Thymus (tissue), 11 donors: Measurements from ENCODE around the gene NBAS. TPM values are rescaled to one million over a fixed set of nuclear protein-coding genes. Genes with fewer than 3 reads are reported as not detected.

Experiments used
- DNase-seq, 9 donors: peaks; one replicate each; pipeline ENCODE4 v3.0.0-alpha.2; 2013; ENCODE audit warnings: low spot score in 9 of 9, low read depth in 6 of 9, missing footprints in 1 of 9
- H3K27ac ChIP-seq, 2 donors: one replicate each; pipeline ENCODE4 v1.5.1; 2013; ENCODE audit warnings: control low read depth in 1 of 2, low read depth in 1 of 2, low read length in 1 of 2, mild to moderate bottlenecking in 1 of 2, moderate library complexity in 1 of 2
- H3K27me3 ChIP-seq, 2 donors: one replicate each; pipeline ENCODE4 v1.5.1; 2013; ENCODE audit warnings: low read length in 1 of 2; ENCODE audit not compliant: control insufficient read depth in 2 of 2, insufficient read depth in 1 of 2
- H3K36me3 ChIP-seq, 2 donors: one replicate each; pipeline ENCODE4 v1.5.1; 2013; ENCODE audit warnings: low read length in 1 of 2, mild to moderate bottlenecking in 1 of 2, moderate library complexity in 1 of 2; ENCODE audit not compliant: control insufficient read depth in 2 of 2, insufficient read depth in 2 of 2
- H3K4me1 ChIP-seq, 2 donors: one replicate each; pipeline ENCODE4 v1.5.1; 2013; ENCODE audit warnings: low read length in 2 of 2; ENCODE audit not compliant: control insufficient read depth in 2 of 2, insufficient read depth in 2 of 2
- H3K4me3 ChIP-seq, 2 donors: one replicate each; pipeline ENCODE4 v1.5.1; 2013; ENCODE audit warnings: low read length in 2 of 2, control low read depth in 1 of 2, mild to moderate bottlenecking in 1 of 2
- H3K9me3 ChIP-seq, 2 donors: one replicate each; pipeline ENCODE4 v1.5.1; 2013; ENCODE audit warnings: low read length in 1 of 2, mild to moderate bottlenecking in 1 of 2; ENCODE audit not compliant: control insufficient read depth in 2 of 2, insufficient read depth in 1 of 2
- WGBS: extraction: QIAGEN DNeasy Blood & Tissue Kit; methylation state at CpG from one replicate; pipeline ENCODE4 v1.1.7; 2013; 5-methylcytosine and 5-hydroxymethylcytosine counted together
- polyA plus RNA-seq: library from polyadenylated mRNA; stranded (reverse); fragments of 200-250 nt; gene quantifications from one replicate; pipeline ENCODE4 v1.2.3, GENCODE V29; 2013
- total RNA-seq: library from RNA; stranded (reverse); fragments of 120-200 nt; gene quantifications from one replicate; pipeline ENCODE4 v1.2.4, GENCODE V29; 2013
- donor health status: healthy.

The NBAS gene
- total and polyA plus RNA-seq, 2 donors = 31.4 to 36.9 TPM

DNA sequence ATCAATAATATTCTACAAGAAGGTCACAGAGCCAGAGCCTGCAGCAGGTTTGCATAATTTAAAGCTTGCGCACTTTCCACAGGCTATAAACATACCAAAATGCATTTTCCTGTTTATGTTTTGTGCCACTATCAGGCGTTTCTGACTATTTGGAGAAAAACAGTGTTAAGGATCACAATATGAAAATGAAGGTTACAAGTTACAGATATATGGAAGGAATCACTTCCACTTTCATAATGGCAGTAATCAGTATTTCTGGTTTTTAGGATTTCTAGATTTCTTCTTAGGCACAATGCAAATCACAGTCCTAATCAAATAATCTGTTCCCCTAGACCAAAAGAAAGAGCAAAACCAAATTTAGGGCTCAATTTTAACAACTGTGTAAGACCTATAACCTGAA, 279.5 kb downstream of the NBAS start:
- H3K9me3 ChIP-seq = no peaks in the 10 kb centered on the region
- peaks cover 0 to 2% of the 10 kb centered on the region in 2 donors for H3K4me1 ChIP-seq
- no peak for DNase-seq
- 69% methylated on average over 2 of the region's 2 CpGs for whole genome bisulfite sequencing
- no peak overlapping the region for H3K4me3 ChIP-seq
- peaks cover 0 to 7% of the 10 kb centered on the region in 2 donors for H3K36me3 ChIP-seq
- no peak overlapping the region for H3K27ac ChIP-seq
- no peaks in the 10 kb centered on the region for H3K27me3 ChIP-seq

DNA sequence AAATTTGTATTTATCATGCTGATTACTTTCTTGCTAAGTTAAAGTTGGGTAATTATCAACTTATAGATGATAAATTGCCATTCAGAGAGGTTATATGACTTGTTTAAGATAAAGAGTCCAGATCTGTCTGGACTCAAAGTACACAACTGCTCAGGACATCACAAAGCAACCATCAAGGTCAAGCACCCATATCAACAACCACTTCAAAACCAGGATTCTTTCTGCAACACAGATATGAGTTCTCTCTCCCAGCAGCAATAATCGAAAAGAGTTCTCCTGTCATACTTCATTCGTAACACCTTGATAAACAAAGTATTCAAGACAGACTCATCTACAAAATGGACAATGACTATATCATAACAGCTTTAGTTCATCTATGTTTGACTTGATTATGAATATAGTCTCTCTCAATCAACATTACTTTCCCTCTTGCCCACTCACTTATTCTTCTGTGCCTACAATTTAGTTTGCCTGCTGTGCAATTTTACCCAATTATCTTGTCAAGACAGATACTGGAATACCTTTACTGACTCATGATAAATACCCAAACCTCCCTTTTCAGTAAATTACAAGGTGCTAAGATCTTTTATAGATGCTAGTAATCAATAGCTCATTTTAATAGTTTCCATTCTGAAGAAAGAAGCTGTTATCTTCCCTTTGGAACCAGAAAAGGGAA, 281.8 kb downstream of the NBAS start:
- no peak overlapping the region for H3K27ac ChIP-seq
- peaks cover 0 to 4% of the 10 kb centered on the region in 2 donors for H3K36me3 ChIP-seq
- H3K9me3 ChIP-seq = no peaks in the 10 kb centered on the region
- H3K4me1 ChIP-seq = peaks cover 0 to 2% of the 10 kb centered on the region in 2 donors
- H3K27me3 ChIP-seq = no peaks in the 10 kb centered on the region
- no peak overlapping the region for H3K4me3 ChIP-seq
- WGBS = over 99% methylated on average over 2 of the region's 2 CpGs
- DNase-seq = no peak

DNA sequence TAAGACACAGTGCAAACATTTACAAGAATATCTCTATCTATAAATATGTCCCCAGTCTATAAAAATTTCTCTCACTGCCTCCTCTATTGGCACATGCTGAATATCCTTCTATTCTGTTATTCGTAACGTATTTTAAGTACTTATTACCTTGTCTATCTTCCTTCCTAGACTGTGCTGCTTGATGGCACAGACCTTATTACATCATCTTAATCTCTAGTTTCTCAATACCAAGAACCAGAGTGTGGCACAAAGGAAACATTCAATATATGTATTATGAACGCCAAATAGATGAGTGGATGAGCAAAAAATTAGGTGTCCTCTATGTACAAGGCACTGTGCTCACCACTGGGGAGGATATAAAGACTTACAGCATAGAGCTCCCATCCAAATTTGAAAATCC, 282.8 kb downstream of the NBAS start:
- Histone ChIP-seq H3K27me3 (no peaks in the 10 kb centered on the region), H3K4me3 (no peak overlapping the region), H3K4me1 (peaks cover 0 to 2% of the 10 kb centered on the region in 2 donors), H3K9me3 (no peaks in the 10 kb centered on the region), H3K27ac (no peak overlapping the region), H3K36me3 (peaks cover 0 to 4% of the 10 kb centered on the region in 2 donors)
- WGBS = 96% methylated on average over 3 of the region's 3 CpGs
- DNase-seq = no peak

DNA sequence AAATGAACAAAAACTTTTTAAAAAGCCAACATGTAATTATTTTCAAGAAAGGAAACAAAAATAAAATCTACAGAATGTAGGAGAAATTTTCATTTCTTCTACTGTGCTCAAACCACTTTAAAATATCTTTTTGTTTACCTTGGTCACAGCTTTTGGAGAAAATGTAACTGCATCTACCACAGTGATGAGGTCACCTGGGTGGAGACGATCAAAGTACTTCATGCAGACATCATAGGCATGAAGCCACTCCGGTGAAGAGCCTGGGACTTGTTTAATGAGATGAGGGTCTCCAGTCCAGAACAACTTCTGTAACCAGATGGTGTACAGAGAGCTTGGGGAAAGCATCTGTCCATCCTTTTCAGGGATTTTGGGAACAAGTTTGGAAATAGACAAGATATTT, 285.8 kb downstream of the NBAS start:
- no peak for DNase-seq
- WGBS = 94% methylated on average over 2 of the region's 2 CpGs
- H3K27me3 ChIP-seq = no peaks in the 10 kb centered on the region
- no peaks in the 10 kb centered on the region for H3K9me3 ChIP-seq
- no peak overlapping the region for H3K4me3 ChIP-seq
- H3K4me1 ChIP-seq = peaks cover 0 to 2% of the 10 kb centered on the region in 2 donors
- peaks cover 0 to 4% of the 10 kb centered on the region in 2 donors for H3K36me3 ChIP-seq
- no peak overlapping the region for H3K27ac ChIP-seq

DNA sequence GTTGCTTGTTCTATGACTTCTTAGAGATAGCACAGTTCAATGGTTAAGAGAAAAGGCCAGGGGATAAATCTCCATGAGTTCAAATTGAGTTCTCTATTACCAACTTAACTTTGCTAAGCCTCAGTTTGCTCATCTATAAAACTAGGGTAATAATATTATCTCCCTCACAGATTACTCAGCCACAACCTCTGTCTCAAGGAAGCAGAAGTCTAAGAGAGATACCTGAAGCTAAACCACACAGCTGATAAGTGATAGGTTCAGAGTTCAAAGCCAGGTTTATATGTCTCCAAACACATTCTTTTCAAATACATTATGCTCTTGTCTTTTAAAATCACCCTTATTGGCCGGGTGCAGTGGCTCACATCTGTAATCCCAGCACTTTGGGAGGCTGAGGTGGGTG, 287.7 kb downstream of the NBAS start:
- WGBS = 97% methylated on average over 1 of the region's 1 CpG
- peaks cover 0 to 2% of the 10 kb centered on the region in 2 donors for H3K4me1 ChIP-seq
- no peak overlapping the region for H3K27ac ChIP-seq
- no peaks in the 10 kb centered on the region for H3K27me3 ChIP-seq
- peaks cover 0 to 4% of the 10 kb centered on the region in 2 donors for H3K36me3 ChIP-seq
- no peak for DNase-seq
- no peak overlapping the region for H3K4me3 ChIP-seq
- H3K9me3 ChIP-seq = no peaks in the 10 kb centered on the region

DNA sequence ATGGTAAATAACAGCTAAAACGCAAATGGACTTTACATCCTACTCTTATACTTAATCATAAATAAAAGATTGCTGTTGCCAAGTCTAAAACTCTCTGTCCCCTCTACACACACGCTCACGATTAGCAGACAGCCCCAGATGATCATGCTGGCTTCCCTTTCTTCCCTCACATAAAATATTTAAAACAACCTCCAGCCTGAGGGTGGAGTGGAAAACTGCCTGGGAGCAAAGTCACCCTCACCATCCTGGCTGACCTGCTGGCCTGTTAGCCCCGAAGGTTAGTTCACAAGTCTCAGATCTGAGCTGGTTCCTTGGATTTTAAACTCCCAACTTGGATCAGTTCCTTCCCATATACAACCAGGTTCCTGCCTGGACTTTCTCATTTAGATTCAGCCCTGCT, 288.2 kb downstream of the NBAS start:
- Histone ChIP-seq H3K9me3 (no peaks in the 10 kb centered on the region), H3K27me3 (no peaks in the 10 kb centered on the region), H3K36me3 (peaks cover 0 to 4% of the 10 kb centered on the region in 2 donors), H3K4me1 (peaks cover 0 to 2% of the 10 kb centered on the region in 2 donors), H3K27ac (no peak overlapping the region), H3K4me3 (no peak overlapping the region)
- WGBS = 75% methylated on average over 4 of the region's 4 CpGs
- DNase-seq = no peak

DNA sequence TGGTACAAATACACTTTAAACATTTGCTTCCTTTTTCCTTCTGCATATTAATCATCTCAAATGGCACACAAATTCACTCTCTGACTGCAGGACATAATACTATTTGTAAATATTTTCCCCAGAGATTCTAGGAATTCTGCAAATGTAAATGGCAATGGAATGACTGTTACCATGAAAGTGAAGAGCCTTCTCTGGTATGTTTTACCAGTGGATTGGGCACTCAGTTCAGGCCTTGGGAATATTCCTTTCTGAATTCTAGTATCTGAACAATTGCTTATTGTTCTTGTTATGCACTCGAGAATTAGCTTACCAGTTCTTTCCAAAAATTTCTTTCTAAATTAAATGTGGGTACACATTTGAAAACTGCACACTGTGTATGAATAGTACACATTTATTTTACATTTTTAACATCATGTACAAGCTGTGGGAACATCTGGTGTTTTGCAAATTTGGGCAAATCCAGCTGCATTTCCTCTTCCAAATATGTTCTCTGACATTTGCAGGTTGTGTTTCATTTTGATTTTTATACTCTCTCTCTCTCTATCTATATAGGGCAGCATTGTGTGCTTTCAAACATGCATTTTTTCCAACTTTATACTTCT, 289.1 kb downstream of the NBAS start:
- no peaks in the 10 kb centered on the region for H3K27me3 ChIP-seq
- no peak overlapping the region for H3K27ac ChIP-seq
- DNase-seq = no peak
- peaks cover 0 to 4% of the 10 kb centered on the region in 2 donors for H3K36me3 ChIP-seq
- H3K9me3 ChIP-seq = no peaks in the 10 kb centered on the region
- WGBS = 96% methylated on average over 1 of the region's 1 CpG
- H3K4me3 ChIP-seq = no peak overlapping the region
- H3K4me1 ChIP-seq = no peaks in the 10 kb centered on the region

DNA sequence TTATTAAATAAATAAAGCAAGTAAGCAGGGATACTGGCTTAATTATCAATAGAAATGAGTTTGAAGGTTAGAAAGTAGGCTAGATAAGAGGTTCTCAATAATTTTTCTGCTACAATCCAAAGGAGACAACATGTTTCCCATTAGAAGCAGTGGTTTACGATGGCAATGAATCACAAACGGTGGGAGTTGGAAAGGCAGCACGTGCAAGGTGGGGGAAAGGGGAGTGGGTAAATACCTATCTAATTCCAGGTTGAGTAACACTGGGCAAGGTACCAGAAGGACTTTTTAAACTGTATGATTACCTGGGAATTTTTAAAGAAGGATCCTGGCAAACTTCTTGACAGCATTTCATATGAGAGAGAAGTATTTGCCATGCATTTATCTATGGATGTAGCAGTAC, 289.9 kb downstream of the NBAS start:
- no peak for DNase-seq
- Histone ChIP-seq H3K4me1 (no peaks in the 10 kb centered on the region), H3K27ac (no peak overlapping the region), H3K27me3 (no peaks in the 10 kb centered on the region), H3K4me3 (no peak overlapping the region), H3K36me3 (peaks cover 0 to 4% of the 10 kb centered on the region in 2 donors), H3K9me3 (no peaks in the 10 kb centered on the region)
- 95% methylated on average over 3 of the region's 3 CpGs for WGBS

DNA sequence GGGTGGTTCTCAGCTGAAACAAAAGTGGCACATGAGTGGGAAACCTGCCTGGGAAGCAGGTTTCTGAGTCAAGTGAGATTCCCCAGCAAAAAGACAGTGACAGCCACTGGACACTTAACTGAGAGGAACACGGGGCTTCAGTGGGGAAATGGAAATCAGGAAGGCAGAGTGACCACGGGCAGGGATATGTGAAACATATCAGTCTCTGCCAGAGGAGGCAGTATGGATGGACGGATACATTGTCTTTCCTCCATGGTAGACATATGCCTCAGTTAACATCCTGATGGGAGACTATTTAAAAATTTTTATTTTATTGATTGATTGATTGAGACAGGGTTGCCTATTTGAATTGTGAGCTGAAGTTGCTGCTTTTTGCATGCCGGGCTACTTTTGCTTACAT, 292.1 kb downstream of the NBAS start:
- Histone ChIP-seq H3K36me3 (no peaks in the 10 kb centered on the region), H3K9me3 (no peaks in the 10 kb centered on the region), H3K4me3 (no peak overlapping the region), H3K4me1 (no peaks in the 10 kb centered on the region), H3K27ac (no peak overlapping the region), H3K27me3 (no peaks in the 10 kb centered on the region)
- WGBS = 98% methylated on average over 4 of the region's 4 CpGs
- no peak for DNase-seq
